HG02571 (cell line): ENCODE data around the gene HSBP1.

Source experiments
- ATAC-seq: cut with Tn5 transposase; IDR thresholded peaks from one replicate; pipeline ENCODE4 v1.9.1; 2021; ENCODE audit warnings: mild to moderate bottlenecking, moderate library complexity; ENCODE audit not compliant: unreplicated experiment

HSBP1 gene

GRCh38 chr16:83807710-83808572 is at the start of gene HSBP1:
HSBP1 (plus strand) TSS chr16:83807978; CDS start chr16:83808077, 99 bp downstream.
- peak; percentile 92 for ATAC-seq

- ATAC-seq: no peak
Measured at GRCh38 chr16:83762141-83762991, 45.4 kb upstream of the HSBP1 start.

GRCh38 chr16:83762992-83763358 is 44.8 kb upstream of the HSBP1 start:
- no peak for ATAC-seq

- no peak for ATAC-seq
Measured at GRCh38 chr16:83768986-83769385, 38.8 kb upstream of the HSBP1 start.

- ATAC-seq: no peak
Measured at GRCh38 chr16:83769397-83770008, 38.3 kb upstream of the HSBP1 start.

GRCh38 chr16:83771306-83771942 is 36.4 kb upstream of the HSBP1 start:
- ATAC-seq: no peak

- no peak for ATAC-seq
Measured at GRCh38 chr16:83772806-83773205, 35.0 kb upstream of the HSBP1 start.

- no peak for ATAC-seq
Measured at GRCh38 chr16:83774066-83774465, 33.7 kb upstream of the HSBP1 start.

- no peak for ATAC-seq
Measured at GRCh38 chr16:83776944-83777343, 30.8 kb upstream of the HSBP1 start.

- ATAC-seq: no peak
Measured at GRCh38 chr16:83779886-83780285, 27.9 kb upstream of the HSBP1 start.

- ATAC-seq: no peak
Measured at GRCh38 chr16:83785455-83785854, 22.3 kb upstream of the HSBP1 start.

- no peak for ATAC-seq
Measured at GRCh38 chr16:83789642-83790401, 18.0 kb upstream of the HSBP1 start.

- no peak for ATAC-seq
Measured at GRCh38 chr16:83791916-83792315, 15.9 kb upstream of the HSBP1 start.

GRCh38 chr16:83792391-83792790 is 15.4 kb upstream of the HSBP1 start:
- no peak for ATAC-seq

- no peak for ATAC-seq
Measured at GRCh38 chr16:83793179-83793578, 14.6 kb upstream of the HSBP1 start.

GRCh38 chr16:83794860-83795554 is 12.8 kb upstream of the HSBP1 start:
- ATAC-seq: no peak

GRCh38 chr16:83797013-83797412 is 10.8 kb upstream of the HSBP1 start:
- ATAC-seq: no peak

- ATAC-seq: no peak
Measured at GRCh38 chr16:83799336-83799735, 8.4 kb upstream of the HSBP1 start.

GRCh38 chr16:83802135-83802534 is 5.6 kb upstream of the HSBP1 start:
- no peak for ATAC-seq
